ENCODE data around the gene CDK5R2.

- TF ChIP-seq CTCF (IDR thresholded peaks at IDR 0.05; ENCODE audit: insufficient read depth, low read depth, low read length) = no peak
- TF ChIP-seq EZH2 (IDR thresholded peaks at IDR 0.05; ENCODE audit: insufficient read depth, low read length) = no peak
These were observed 31.6 kb upstream of the CDK5R2 start for GRCh38 chr2:218927876-218928275.
